Suppressor macrophage treated with lipopolysaccharide for 4 hours (primary cell): ENCODE measurements around the gene HOXD8.

Experiments
- DNase-seq: peaks from one replicate; pipeline ENCODE4 v3.0.0-alpha.2; 2020

Gene HOXD8

GRCh38 chr2:176091329-176092258 lies 37.9 kb upstream of the HOXD8 start:
- DNase-seq, result no peak

- DNase-seq, result no peak
These were observed 37.0 kb upstream of the HOXD8 start, which contains the start of gene HOXD13 for GRCh38 chr2:176092270-176093144. Gene HOXD13, plus strand, starts transcription at chr2:176092721. Its CDS starts 170 bp downstream, at chr2:176092891.

- DNase-seq, result no peak
These were observed 36.2 kb upstream of the HOXD8 start for GRCh38 chr2:176093145-176093897.

GRCh38 chr2:176093898-176094249 lies 35.6 kb upstream of the HOXD8 start:
- DNase-seq, result no peak

DNA sequence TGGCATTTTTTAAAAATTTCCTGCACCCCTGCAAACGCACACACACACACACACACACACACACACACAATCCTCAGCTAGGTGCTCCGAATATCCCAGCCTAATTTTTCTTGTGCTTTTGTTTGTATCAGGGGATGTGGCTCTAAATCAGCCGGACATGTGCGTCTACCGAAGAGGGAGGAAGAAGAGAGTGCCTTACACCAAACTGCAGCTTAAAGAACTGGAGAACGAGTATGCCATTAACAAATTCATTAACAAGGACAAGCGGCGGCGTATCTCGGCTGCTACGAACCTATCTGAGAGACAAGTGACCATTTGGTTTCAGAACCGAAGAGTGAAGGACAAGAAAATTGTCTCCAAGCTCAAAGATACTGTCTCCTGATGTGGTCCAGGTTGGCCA lies 35.2 kb upstream of the HOXD8 start:
- DNase-seq, result no peak

GRCh38 chr2:176095421-176095820 lies 34.1 kb upstream of the HOXD8 start:
- DNase-seq, result no peak

DNA sequence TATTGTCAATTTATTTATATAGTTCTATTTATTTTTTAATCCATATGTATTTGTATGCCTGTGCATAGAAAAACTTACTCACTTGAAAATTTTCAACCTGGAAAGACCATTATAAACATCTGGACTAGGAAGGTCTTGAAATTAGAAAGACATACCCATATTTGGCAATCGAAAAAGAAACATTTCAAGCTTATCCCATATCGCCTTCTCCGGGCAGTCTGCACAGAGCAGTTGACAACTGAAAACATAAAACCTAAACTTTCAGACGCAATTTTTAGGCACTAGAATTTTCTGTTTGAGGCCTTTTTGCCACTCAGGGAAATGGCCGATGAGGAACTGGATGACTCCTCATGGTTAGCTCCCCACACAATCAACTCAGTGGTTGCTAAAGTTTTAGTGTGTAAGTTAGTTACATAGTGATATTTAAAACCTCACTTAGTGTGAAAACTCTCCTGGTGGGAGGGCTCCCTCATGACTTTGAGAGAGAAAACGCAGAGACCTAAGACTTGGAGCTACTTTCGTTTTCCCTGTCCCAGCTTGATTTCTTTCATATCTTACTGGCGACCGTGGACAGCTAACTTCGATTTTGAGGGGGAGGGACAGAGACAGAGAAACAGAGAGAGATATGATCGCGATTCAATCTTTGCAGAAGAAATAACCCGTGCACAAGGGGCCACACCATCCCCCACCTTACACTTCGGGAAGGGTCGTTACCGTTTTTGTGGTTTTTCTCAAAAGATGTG lies 33.1 kb upstream of the HOXD8 start:
- DNase-seq, result peak; percentile 29

GRCh38 chr2:176096986-176097819 lies 32.3 kb upstream of the HOXD8 start:
- peak; percentile 79 for DNase-seq

DNA sequence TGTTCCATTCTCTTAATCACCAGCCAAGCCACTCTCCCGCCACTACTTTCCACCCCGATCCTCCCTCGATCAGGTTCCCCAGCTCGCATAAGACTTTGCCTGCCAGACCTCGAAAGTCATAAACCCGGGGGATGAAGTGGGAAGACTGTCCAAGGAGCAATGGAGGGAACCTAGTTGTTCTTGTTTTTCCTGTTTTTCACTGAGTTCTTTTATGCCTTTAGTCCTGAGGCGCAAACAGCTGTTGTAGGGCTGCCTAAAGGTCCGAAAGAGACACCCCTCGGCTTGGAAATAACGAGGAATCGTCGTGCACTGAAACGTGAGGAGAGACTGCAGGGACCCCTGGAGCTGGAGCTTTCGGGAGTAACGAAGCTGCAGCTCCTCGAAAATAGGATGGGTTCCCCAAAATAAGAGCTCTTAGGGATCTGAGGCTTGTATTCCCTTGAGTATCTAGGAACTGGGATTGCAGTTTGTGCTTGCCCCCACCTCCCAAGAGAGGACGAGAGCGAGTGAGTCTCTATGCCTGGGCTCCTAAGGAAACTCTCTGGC lies 31.6 kb upstream of the HOXD8 start:
- no peak for DNase-seq

GRCh38 chr2:176098366-176099158 lies 30.9 kb upstream of the HOXD8 start:
- no peak for DNase-seq

DNA sequence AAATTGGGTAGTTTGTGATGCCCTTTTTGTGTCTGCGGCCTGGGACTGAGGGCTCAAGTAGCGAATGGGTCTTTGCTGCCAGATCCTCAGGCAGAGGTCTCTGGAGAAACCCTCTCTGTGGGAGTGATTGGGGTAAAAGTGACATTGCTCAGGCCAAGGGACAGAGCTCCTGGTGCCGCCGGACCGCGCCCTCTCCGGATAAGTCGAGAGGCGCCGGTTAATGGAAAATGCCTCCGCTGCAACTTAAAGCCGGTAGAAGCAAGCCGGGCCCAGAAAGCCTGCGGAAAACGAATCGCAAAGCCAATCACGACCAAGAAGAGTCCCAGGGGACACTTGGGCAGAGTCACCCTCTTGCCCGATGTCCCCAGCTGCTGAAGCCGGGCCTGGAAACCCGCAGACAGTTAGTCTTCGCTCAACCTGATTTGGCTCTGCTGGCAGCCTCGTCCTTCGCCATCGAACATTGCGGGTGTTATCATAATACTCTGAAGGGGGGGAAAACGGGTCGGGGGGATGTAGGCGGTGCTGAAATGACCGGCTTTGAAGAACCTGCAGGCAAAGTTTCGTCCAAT lies 30.3 kb upstream of the HOXD8 start:
- no peak for DNase-seq

DNA sequence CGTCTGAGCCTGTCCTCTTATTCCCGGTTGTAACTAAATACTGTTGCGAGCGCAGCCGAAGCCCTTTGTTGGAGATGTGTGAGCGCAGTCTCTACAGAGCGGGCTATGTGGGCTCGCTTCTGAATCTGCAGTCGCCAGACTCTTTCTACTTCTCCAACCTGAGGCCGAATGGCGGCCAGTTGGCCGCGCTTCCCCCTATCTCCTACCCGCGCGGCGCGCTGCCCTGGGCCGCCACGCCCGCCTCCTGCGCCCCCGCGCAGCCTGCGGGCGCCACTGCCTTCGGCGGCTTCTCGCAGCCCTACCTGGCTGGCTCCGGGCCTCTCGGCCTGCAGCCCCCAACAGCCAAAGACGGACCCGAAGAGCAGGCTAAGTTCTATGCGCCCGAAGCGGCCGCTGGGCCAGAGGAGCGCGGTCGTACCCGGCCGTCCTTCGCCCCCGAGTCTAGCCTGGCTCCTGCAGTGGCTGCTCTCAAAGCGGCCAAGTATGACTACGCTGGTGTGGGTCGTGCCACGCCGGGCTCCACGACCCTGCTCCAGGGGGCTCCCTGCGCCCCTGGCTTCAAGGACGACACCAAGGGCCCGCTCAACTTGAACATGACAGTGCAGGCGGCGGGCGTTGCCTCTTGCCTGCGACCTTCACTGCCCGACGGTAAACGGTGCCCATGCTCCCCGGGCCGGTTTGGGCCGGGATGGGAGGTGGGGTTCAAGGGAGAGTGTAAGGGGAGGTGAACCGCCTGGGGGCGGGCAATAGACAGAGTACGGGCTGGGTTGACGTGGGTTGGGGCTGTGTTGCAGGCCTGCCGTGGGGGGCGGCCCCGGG lies 29.6 kb upstream of the HOXD8 start, which contains the start of gene HOXD12:
Gene HOXD12, plus strand, starts transcription at position 68 of the 819 bp plus-strand sequence. Its CDS starts 7 bp downstream, at position 75.
- DNase-seq, result no peak

DNA sequence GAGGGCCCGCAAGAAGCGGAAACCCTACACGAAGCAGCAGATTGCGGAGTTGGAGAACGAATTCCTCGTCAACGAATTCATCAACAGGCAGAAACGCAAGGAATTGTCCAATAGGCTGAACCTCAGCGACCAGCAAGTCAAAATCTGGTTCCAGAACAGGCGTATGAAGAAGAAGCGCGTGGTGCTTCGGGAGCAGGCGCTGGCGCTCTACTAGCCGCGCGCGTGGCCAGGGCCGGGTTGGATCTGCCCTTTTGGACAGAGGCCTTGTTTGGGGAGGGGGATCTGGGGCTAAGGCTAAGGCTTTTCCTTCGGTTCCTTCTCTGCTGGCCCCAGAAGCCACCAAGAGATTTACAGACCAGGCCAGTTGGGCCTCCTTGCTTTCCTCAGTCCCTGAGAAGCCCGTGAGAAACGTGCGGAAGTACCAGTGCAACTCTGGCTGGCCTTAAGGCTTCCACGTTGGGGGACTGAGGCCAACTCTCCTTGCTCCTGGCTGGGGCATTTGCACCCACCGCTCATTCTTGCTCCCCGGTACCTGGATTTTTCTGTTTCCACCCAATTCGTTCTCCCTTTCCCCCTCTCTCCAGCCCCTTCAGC lies 28.9 kb upstream of the HOXD8 start:
- no peak for DNase-seq

- no peak for DNase-seq
These were observed 28.2 kb upstream of the HOXD8 start for GRCh38 chr2:176101216-176101830.

GRCh38 chr2:176101842-176102241 lies 27.7 kb upstream of the HOXD8 start:
- DNase-seq, result no peak

- no peak for DNase-seq
These were observed 27.1 kb upstream of the HOXD8 start for GRCh38 chr2:176102309-176102866.

DNA sequence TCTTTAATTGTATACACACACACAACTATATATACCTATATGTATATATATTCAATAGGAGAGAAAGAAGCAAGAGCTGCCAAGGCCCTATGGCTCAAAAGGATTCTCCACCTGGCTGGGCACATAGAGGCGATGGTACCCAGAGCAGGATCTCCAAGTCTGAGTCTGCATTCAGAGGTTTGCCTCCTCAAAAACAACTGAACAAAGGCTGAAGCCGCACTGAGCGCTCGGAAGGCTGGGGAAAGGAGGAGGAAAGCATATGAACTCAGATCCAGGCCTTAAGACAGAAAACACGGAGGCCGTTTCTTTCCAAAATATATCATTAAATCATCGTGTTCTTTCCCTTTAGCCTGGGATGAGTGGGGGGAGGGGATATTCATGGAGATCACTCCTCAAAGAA lies 26.3 kb upstream of the HOXD8 start:
- DNase-seq, result no peak
